ENCODE measurements around the gene TBX1. TPM values are rescaled to one million over a fixed set of nuclear protein-coding genes. Genes with fewer than 3 reads are reported as not detected.

TBX1 gene
- total RNA-seq (1 to 10 TPM in 1 of 4 donors, under 1 TPM in 3; 0.19 to 1.4 (median 0.78) TPM), polyA plus RNA-seq (0.88 TPM)
- long read RNA-seq, donor 1, partial matches to known transcripts = 0 of 1 reads
- long read RNA-seq, donor 1, other reads (novel, unspliced or antisense) = 1 of 1 reads
- long read RNA-seq, donor 2, partial matches to known transcripts = 0 of 4 reads
- long read RNA-seq, donor 2, other reads (novel, unspliced or antisense) = 1 of 4 reads
- long read RNA-seq, donor 3 = 0 reads
- long read RNA-seq, donor 4 = 0 reads

- no peaks in the 10 kb centered on the region for H3K9me3 ChIP-seq (ENCODE audit: control insufficient read depth, low read length)
- ATAC-seq (no peak), DNase-seq (peak in 2 of 3 donors; percentile 15 to 51)
- peak within 1 kb of the TSS; percentile 47 for H3K4me3 ChIP-seq (ENCODE audit: low read length)
- peaks cover 4% of the 10 kb centered on the region for H3K4me1 ChIP-seq (ENCODE audit: control insufficient read depth, insufficient read depth, low read length)
- H3K27ac ChIP-seq (ENCODE audit: low read length) = no peak within 1 kb of the TSS
- intact Hi-C loops (cut with DNase I) = no loop called here
- no peaks in the 10 kb centered on the region for H3K27me3 ChIP-seq (ENCODE audit: control insufficient read depth, insufficient read depth)
- WGBS = 3% methylated on average over 70 of the region's 79 CpGs
Observed at GRCh38 chr22:19760058-19760950, at the start of gene TBX1. Gene TBX1 (plus strand): TSS chr22:19760778. CDS start chr22:19760844, 66 bp downstream.

GRCh38 chr22:19713245-19713644 is 47.3 kb upstream of the TBX1 start:
- DNase-seq = peak in 2 of 3 donors; percentile 30 to 44
- H3K27me3 ChIP-seq (ENCODE audit: control insufficient read depth, insufficient read depth) = no peaks in the 10 kb centered on the region
- no peak for ATAC-seq
- H3K9me3 ChIP-seq (ENCODE audit: control insufficient read depth, low read length) = no peaks in the 10 kb centered on the region
- no peak overlapping the region for H3K4me3 ChIP-seq (ENCODE audit: low read length)
- WGBS = 90% methylated on average over 13 of the region's 13 CpGs
- intact Hi-C loops (cut with DNase I) = no loop called here
- H3K4me1 ChIP-seq (ENCODE audit: control insufficient read depth, insufficient read depth, low read length) = no peaks in the 10 kb centered on the region
- no peak overlapping the region for H3K27ac ChIP-seq (ENCODE audit: low read length)

GRCh38 chr22:19713650-19714311 is 46.8 kb upstream of the TBX1 start:
- H3K9me3 ChIP-seq (ENCODE audit: control insufficient read depth, low read length) = no peaks in the 10 kb centered on the region
- WGBS = 19% methylated on average over 38 of the region's 38 CpGs
- intact Hi-C loops (cut with DNase I) = no loop called here
- no peak overlapping the region for H3K27ac ChIP-seq (ENCODE audit: low read length)
- H3K27me3 ChIP-seq (ENCODE audit: control insufficient read depth, insufficient read depth) = no peaks in the 10 kb centered on the region
- no peaks in the 10 kb centered on the region for H3K4me1 ChIP-seq (ENCODE audit: control insufficient read depth, insufficient read depth, low read length)
- ATAC-seq (no peak), DNase-seq (peak in 2 of 3 donors; percentile 77)
- peak overlapping the region; percentile 69 for H3K4me3 ChIP-seq (ENCODE audit: low read length)

- Histone ChIP-seq H3K4me1 (ENCODE audit: control insufficient read depth, insufficient read depth, low read length) (no peaks in the 10 kb centered on the region), H3K27me3 (ENCODE audit: control insufficient read depth, insufficient read depth) (no peaks in the 10 kb centered on the region), H3K9me3 (ENCODE audit: control insufficient read depth, low read length) (no peaks in the 10 kb centered on the region), H3K4me3 (ENCODE audit: low read length) (peak within 1 kb of the TSS; percentile 69), H3K27ac (ENCODE audit: low read length) (no peak within 1 kb of the TSS)
- ATAC-seq (no peak), DNase-seq (peak in 2 of 3 donors; percentile 70 to 75)
- WGBS = 2% methylated on average over 91 of the region's 106 CpGs
- intact Hi-C loops (cut with DNase I) = loop anchor here in 3 of 4 donors (5.0 kb wide), 2 partner anchors 32 to 37 kb away; no protein-coding TSS in a partner anchor
Observed at GRCh38 chr22:19714312-19715187, 46.0 kb upstream of the TBX1 start, which contains the start of gene SEPTIN5. Gene SEPTIN5 (plus strand): TSS chr22:19714503. CDS start chr22:19714589, 86 bp downstream.

- Histone ChIP-seq H3K4me1 (ENCODE audit: control insufficient read depth, insufficient read depth, low read length) (no peaks in the 10 kb centered on the region), H3K27me3 (ENCODE audit: control insufficient read depth, insufficient read depth) (no peaks in the 10 kb centered on the region), H3K4me3 (ENCODE audit: low read length) (no peak overlapping the region), H3K9me3 (ENCODE audit: control insufficient read depth, low read length) (no peaks in the 10 kb centered on the region), H3K27ac (ENCODE audit: low read length) (no peak overlapping the region)
- ATAC-seq (no peak), DNase-seq (peak in 2 of 3 donors; percentile 33 to 54)
- intact Hi-C loops (cut with DNase I) = loop anchor here in 3 of 4 donors (5.0 kb wide), 2 partner anchors 33 to 38 kb away; no protein-coding TSS in a partner anchor
- 82% methylated on average over 4 of the region's 4 CpGs for WGBS
Observed at GRCh38 chr22:19715188-19715930, 45.2 kb upstream of the TBX1 start.

- no peaks in the 10 kb centered on the region for H3K9me3 ChIP-seq (ENCODE audit: control insufficient read depth, low read length)
- 77% methylated on average over 11 of the region's 11 CpGs for WGBS
- ATAC-seq = no peak
- H3K4me1 ChIP-seq (ENCODE audit: control insufficient read depth, insufficient read depth, low read length) = no peaks in the 10 kb centered on the region
- no peak overlapping the region for H3K4me3 ChIP-seq (ENCODE audit: low read length)
- DNase-seq = peak; percentile 6 to 56 (median 34)
- no peak overlapping the region for H3K27ac ChIP-seq (ENCODE audit: low read length)
- intact Hi-C loops (cut with DNase I) = loop anchor here in 3 of 4 donors (5.0 kb wide), 2 partner anchors 34 to 39 kb away; no protein-coding TSS in a partner anchor
- H3K27me3 ChIP-seq (ENCODE audit: control insufficient read depth, insufficient read depth) = no peaks in the 10 kb centered on the region
Observed at GRCh38 chr22:19716041-19716828, 44.3 kb upstream of the TBX1 start.

- H3K27me3 ChIP-seq (ENCODE audit: control insufficient read depth, insufficient read depth) = no peaks in the 10 kb centered on the region
- intact Hi-C loops (cut with DNase I) = loop anchor here in 3 of 4 donors (5.0 kb wide), 2 partner anchors 34 to 39 kb away; no protein-coding TSS in a partner anchor
Observed at GRCh38 chr22:19716829-19717105, 43.8 kb upstream of the TBX1 start.

GRCh38 chr22:19717181-19717580 is 43.4 kb upstream of the TBX1 start:
- H3K27me3 ChIP-seq (ENCODE audit: control insufficient read depth, insufficient read depth) = no peaks in the 10 kb centered on the region
- H3K9me3 ChIP-seq (ENCODE audit: control insufficient read depth, low read length) = no peaks in the 10 kb centered on the region
- H3K4me1 ChIP-seq (ENCODE audit: control insufficient read depth, insufficient read depth, low read length) = no peaks in the 10 kb centered on the region
- ATAC-seq (no peak), DNase-seq (peak in 2 of 3 donors; percentile 56 to 57)
- H3K4me3 ChIP-seq (ENCODE audit: low read length) = no peak overlapping the region
- intact Hi-C loops (cut with DNase I) = loop anchor here in 3 of 4 donors (5.0 kb wide), 2 partner anchors 35 to 40 kb away; no protein-coding TSS in a partner anchor
- no peak overlapping the region for H3K27ac ChIP-seq (ENCODE audit: low read length)
- WGBS = 80% methylated on average over 9 of the region's 9 CpGs

More at GRCh38 chr22:19716829-19717105, 43.8 kb upstream of the TBX1 start:
- Histone ChIP-seq H3K4me1 (ENCODE audit: control insufficient read depth, insufficient read depth, low read length) (no peaks in the 10 kb centered on the region), H3K27ac (ENCODE audit: low read length) (no peak overlapping the region), H3K4me3 (ENCODE audit: low read length) (no peak overlapping the region), H3K9me3 (ENCODE audit: control insufficient read depth, low read length) (no peaks in the 10 kb centered on the region)
- no peak for ATAC-seq
- DNase-seq = peak in 2 of 3 donors; percentile 43 to 49
- 90% methylated on average over 1 of the region's 1 CpG for WGBS
